Measurements from ENCODE around the gene FRMD1.
"Not testable (repeated sequence)": the region's sequence is repeated elsewhere in the genome, so short reads cannot be mapped to it uniquely, and the experiment has no call there.

Gene FRMD1

GRCh38 chr6:168093634-168094033 lies 14.6 kb upstream of the FRMD1 start:
- no peak for DNase-seq

GRCh38 chr6:168093071-168093505 lies 14.1 kb upstream of the FRMD1 start:
- DNase-seq = no peak

- no peak for DNase-seq
These were observed 13.5 kb upstream of the FRMD1 start for GRCh38 chr6:168092541-168092940.

- no peak for DNase-seq
These were observed 12.6 kb upstream of the FRMD1 start for GRCh38 chr6:168091381-168092264.

GRCh38 chr6:168090706-168091105 lies 11.7 kb upstream of the FRMD1 start:
- no peak for DNase-seq

- no peak for DNase-seq
These were observed 11.2 kb upstream of the FRMD1 start for GRCh38 chr6:168090064-168090690.

GRCh38 chr6:168089186-168090063 lies 10.4 kb upstream of the FRMD1 start:
- DNase-seq = no peak

- DNase-seq = no peak
These were observed 9.4 kb upstream of the FRMD1 start for GRCh38 chr6:168088161-168089053.

- DNase-seq = no peak
These were observed 8.6 kb upstream of the FRMD1 start for GRCh38 chr6:168087436-168088160.

- DNase-seq = no peak
These were observed 7.6 kb upstream of the FRMD1 start for GRCh38 chr6:168086616-168087015.

GRCh38 chr6:168086066-168086465 lies 7.1 kb upstream of the FRMD1 start:
- DNase-seq = no peak

- DNase-seq = no peak
These were observed 5.6 kb upstream of the FRMD1 start for GRCh38 chr6:168084465-168085160.

GRCh38 chr6:168083514-168083885 lies 4.5 kb upstream of the FRMD1 start:
- no peak for DNase-seq

- no peak for DNase-seq
These were observed 4.0 kb upstream of the FRMD1 start for GRCh38 chr6:168082860-168083513.

- no peak for DNase-seq
These were observed 3.0 kb upstream of the FRMD1 start for GRCh38 chr6:168081858-168082546.

GRCh38 chr6:168080393-168081077 lies 1.5 kb upstream of the FRMD1 start:
- no peak for DNase-seq

GRCh38 chr6:168078175-168078942 lies 653 bp downstream of the FRMD1 start:
- no peak for DNase-seq

- DNase-seq = not testable (repeated sequence)
These were observed 1.6 kb downstream of the FRMD1 start for GRCh38 chr6:168077401-168077800.

All from stimulated activated naive CD4-positive, alpha-beta T cell treated with Interleukin-2 at 50 U/mL for 16 hours (primary cell).